ENCODE measurements around the gene SHROOM2. TPM values are rescaled to one million over a fixed set of nuclear protein-coding genes. Genes with fewer than 3 reads are reported as not detected.

Gene SHROOM2
- total RNA-seq, 2 donors from 2014 or later, result 14.4 to 15.4 TPM

DNA sequence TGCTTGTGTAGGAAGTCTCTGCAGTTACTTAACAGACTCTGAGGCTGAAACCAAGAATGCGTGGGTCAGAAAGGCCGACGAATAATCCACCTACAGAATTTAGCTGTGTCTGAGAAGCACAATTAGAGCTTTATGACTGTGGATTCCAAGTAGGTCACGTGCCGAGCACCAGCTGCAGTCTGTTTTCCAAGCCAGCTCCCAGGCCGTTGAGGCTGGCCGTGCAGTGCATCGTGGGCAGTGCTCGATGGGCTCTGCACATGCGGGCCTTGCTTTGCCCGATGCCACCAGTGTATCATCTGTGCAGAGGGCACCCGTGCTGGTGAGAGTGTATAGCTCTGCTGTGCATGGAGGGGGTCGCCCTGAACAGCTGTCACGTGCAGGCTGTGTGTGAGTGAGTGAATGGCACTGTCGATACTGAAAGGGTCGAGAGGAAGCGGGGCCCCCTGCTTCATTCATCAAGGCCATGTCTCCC lies 113.4 kb downstream of the SHROOM2 start:
- H3K4me1 Mint-ChIP-seq, result no peaks in the 10 kb centered on the region
- Histone ChIP-seq H3K36me3 (ENCODE audit: control insufficient read depth, insufficient read depth, low read length) (no peaks in the 10 kb centered on the region), H3K4me1 (ENCODE audit: control insufficient read depth, insufficient read depth, low read length) (no peaks in the 10 kb centered on the region), H3K9me3 (ENCODE audit: control insufficient read depth, low read length) (no peaks in the 10 kb centered on the region), H3K27me3 (ENCODE audit: control insufficient read depth, insufficient read depth, low read length, poor library complexity, severe bottlenecking) (no peaks in the 10 kb centered on the region), H3K4me3 (ENCODE audit: low read length) (no peak overlapping the region), H3K9ac (ENCODE audit: extremely low read depth, low read length, poor library complexity, severe bottlenecking) (no peak overlapping the region), H3K27ac (ENCODE audit: low read depth, low read length) (peak overlapping the region; percentile 93)
- H3K4me3 Mint-ChIP-seq, result no peak overlapping the region
- WGBS, 2 experiments (ENCODE audit: insufficient coverage in 1 of 2, insufficient read length in 1 of 2), result 50 to 80% methylated on average over 2 to 12 of the region's 17 CpGs
- no peak for DNase-seq
- H3K9me3 Mint-ChIP-seq, result peaks cover 53% of the 10 kb centered on the region
- peaks cover 14% of the 10 kb centered on the region for H3K36me3 Mint-ChIP-seq (ENCODE audit: low read depth)
- no peaks in the 10 kb centered on the region for H3K27me3 Mint-ChIP-seq (ENCODE audit: insufficient read depth)
- H3K27ac Mint-ChIP-seq, result no peak overlapping the region
- TF ChIP-seq, protein P1, sequence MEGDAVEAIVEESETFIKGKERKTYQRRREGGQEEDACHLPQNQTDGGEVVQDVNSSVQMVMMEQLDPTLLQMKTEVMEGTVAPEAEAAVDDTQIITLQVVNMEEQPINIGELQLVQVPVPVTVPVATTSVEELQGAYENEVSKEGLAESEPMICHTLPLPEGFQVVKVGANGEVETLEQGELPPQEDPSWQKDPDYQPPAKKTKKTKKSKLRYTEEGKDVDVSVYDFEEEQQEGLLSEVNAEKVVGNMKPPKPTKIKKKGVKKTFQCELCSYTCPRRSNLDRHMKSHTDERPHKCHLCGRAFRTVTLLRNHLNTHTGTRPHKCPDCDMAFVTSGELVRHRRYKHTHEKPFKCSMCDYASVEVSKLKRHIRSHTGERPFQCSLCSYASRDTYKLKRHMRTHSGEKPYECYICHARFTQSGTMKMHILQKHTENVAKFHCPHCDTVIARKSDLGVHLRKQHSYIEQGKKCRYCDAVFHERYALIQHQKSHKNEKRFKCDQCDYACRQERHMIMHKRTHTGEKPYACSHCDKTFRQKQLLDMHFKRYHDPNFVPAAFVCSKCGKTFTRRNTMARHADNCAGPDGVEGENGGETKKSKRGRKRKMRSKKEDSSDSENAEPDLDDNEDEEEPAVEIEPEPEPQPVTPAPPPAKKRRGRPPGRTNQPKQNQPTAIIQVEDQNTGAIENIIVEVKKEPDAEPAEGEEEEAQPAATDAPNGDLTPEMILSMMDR (conservative IDR thresholded peaks at IDR 0.05), result no peak

DNA sequence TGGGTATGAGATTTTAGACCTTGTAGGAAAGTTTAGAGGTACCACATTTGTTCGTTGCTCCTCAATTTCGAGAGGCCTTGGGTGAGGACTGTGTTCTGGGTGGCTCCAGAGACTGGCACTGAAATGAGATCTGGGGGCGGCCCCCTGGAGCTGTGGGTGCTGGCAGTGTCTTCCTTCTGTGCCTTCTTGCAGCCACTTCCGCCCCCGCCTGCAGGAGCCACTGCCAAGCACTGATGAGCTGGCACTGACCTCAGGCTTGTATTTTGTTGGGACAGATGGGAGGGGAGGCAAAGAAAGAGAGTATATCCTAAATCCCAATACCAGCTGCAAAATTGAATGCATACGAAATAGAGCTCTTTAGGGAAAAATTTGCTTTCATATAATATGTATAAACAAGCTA lies 116.4 kb downstream of the SHROOM2 start:
- no peaks in the 10 kb centered on the region for H3K27me3 ChIP-seq (ENCODE audit: control insufficient read depth, insufficient read depth, low read length, poor library complexity, severe bottlenecking)
- WGBS, 2 experiments (ENCODE audit: insufficient coverage in 1 of 2, insufficient read length in 1 of 2), result 88% methylated on average over 5 of the region's 6 CpGs; no CpG with 5 or more reads in 1 of the 2 experiments
- H3K9me3 Mint-ChIP-seq, result peaks cover 64% of the 10 kb centered on the region
- no peak overlapping the region for H3K9ac ChIP-seq (ENCODE audit: extremely low read depth, low read length, poor library complexity, severe bottlenecking)
- TF ChIP-seq, protein P1 (conservative IDR thresholded peaks at IDR 0.05), result no peak
- no peaks in the 10 kb centered on the region for H3K4me1 ChIP-seq (ENCODE audit: control insufficient read depth, insufficient read depth, low read length)
- H3K4me3 ChIP-seq (ENCODE audit: low read length), result no peak overlapping the region
- no peaks in the 10 kb centered on the region for H3K4me1 Mint-ChIP-seq
- no peak overlapping the region for H3K27ac ChIP-seq (ENCODE audit: low read depth, low read length)
- H3K27ac Mint-ChIP-seq, result no peak overlapping the region
- no peaks in the 10 kb centered on the region for H3K36me3 ChIP-seq (ENCODE audit: control insufficient read depth, insufficient read depth, low read length)
- H3K4me3 Mint-ChIP-seq, result no peak overlapping the region
- H3K27me3 Mint-ChIP-seq (ENCODE audit: insufficient read depth), result no peaks in the 10 kb centered on the region
- H3K9me3 ChIP-seq (ENCODE audit: control insufficient read depth, low read length), result no peaks in the 10 kb centered on the region
- no peak for DNase-seq
- peaks cover 19% of the 10 kb centered on the region for H3K36me3 Mint-ChIP-seq (ENCODE audit: low read depth)

DNA sequence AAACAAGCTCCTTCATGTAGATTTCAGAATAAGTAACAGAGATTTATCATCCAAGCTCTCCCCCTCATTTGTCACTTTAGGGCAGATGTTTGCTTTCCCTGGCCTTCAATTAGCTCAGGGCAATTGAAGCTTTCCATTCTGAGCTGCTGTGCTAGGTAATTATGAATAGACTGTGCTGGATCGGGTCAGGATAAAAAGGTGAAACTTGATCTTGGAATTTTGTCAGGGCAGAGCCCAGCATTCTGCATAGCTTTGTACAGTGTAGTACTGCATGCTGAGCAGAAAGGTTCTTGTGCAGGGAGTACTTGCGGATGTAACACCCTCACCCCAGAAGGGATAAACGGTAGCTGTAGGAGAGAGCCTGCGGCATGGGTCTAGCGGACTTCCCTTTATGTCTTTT lies 116.9 kb downstream of the SHROOM2 start:
- Mint-ChIP-seq H3K4me3 (no peak overlapping the region), H3K9me3 (peaks cover 64% of the 10 kb centered on the region), H3K27ac (no peak overlapping the region), H3K27me3 (ENCODE audit: insufficient read depth) (no peaks in the 10 kb centered on the region), H3K4me1 (no peaks in the 10 kb centered on the region), H3K36me3 (ENCODE audit: low read depth) (peaks cover 14% of the 10 kb centered on the region)
- no peak for DNase-seq
- TF ChIP-seq, protein P1 (conservative IDR thresholded peaks at IDR 0.05), result no peak
- H3K36me3 ChIP-seq (ENCODE audit: control insufficient read depth, insufficient read depth, low read length), result no peaks in the 10 kb centered on the region
- H3K27me3 ChIP-seq (ENCODE audit: control insufficient read depth, insufficient read depth, low read length, poor library complexity, severe bottlenecking), result no peaks in the 10 kb centered on the region
- no peak overlapping the region for H3K9ac ChIP-seq (ENCODE audit: extremely low read depth, low read length, poor library complexity, severe bottlenecking)
- no peaks in the 10 kb centered on the region for H3K9me3 ChIP-seq (ENCODE audit: control insufficient read depth, low read length)
- no peak overlapping the region for H3K4me3 ChIP-seq (ENCODE audit: low read length)
- H3K4me1 ChIP-seq (ENCODE audit: control insufficient read depth, insufficient read depth, low read length), result no peaks in the 10 kb centered on the region
- 90 to 99% methylated on average over 3 to 5 of the region's 5 CpGs for WGBS, 2 experiments (ENCODE audit: insufficient coverage in 1 of 2, insufficient read length in 1 of 2)
- no peak overlapping the region for H3K27ac ChIP-seq (ENCODE audit: low read depth, low read length)
